ENCODE results near the gene COL6A1. TPM values are rescaled to one million over a fixed set of nuclear protein-coding genes. Genes with fewer than 3 reads are reported as not detected.

The COL6A1 gene
- total RNA-seq, 1 experiment from 2014 or later, result 193 TPM

DNA sequence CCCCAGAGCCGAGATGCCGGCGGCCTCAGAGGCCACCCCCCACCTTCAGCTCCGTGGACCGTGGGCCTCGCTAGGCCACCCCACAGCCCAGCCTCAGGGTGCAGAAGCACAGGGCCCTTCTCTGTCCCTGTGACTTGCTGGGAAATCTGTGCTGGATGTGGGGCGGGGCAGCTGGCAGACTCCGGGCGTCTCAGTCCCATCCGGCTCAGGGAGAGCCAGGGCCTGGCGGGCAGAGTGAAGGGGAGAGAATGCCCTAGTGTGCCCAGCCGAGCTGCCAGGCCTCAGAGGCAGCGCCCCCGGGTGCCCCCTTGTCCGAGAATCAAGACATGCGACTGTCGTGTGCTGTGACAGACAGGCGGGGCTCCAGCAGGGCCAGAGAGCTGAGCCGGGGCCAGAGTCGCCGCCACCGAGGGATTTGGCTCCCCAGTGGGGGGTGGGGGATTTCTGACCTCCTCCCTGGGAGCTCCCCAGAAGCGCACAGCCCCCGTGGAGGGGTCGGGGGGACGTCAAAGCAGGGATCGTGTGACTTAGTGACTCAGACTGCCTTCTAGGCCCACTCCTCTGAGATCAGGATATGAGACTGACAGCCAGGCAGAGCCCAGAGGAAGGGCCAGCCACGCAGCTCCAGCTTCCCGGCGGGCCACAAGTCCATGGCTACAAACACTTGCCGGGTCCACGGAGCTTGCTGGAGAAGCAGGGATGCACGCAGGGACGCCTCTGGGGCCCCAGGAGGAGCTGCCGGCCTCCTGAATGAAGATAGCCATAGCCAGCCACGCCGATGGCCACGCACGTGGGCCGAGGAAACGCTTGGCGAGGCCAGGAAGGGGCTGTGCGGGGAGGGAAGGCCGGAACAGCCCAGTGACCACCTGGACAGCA is 11.9 kb downstream of the COL6A1 start:
- Histone ChIP-seq H4K20me1 (ENCODE audit: control insufficient read depth, insufficient read depth, insufficient read length) (peaks cover 2% of the 10 kb centered on the region), H3K4ac (ENCODE audit: low read depth, low read length) (no peak overlapping the region), H2BK120ac (ENCODE audit: low read depth, low read length, poor library complexity, severe bottlenecking) (no peak overlapping the region), H4K8ac (replicated peaks; ENCODE audit: insufficient read length, low read depth, low read length) (no peak overlapping the region), H3K18ac (ENCODE audit: insufficient read length, low read depth, low read length) (no peak overlapping the region), H3K4me2 (ENCODE audit: insufficient read depth, insufficient read length, low read length) (no peak overlapping the region), H3K23me2 (ENCODE audit: insufficient read length, low read depth, low read length, poor library complexity, severe bottlenecking) (no peaks in the 10 kb centered on the region), H2AFZ (ENCODE audit: low read length) (no peak overlapping the region), H3K79me2 (ENCODE audit: insufficient read depth, low read length) (no peaks in the 10 kb centered on the region), H2BK15ac (ENCODE audit: low read depth, low read length) (no peak overlapping the region), H3T11ph (ENCODE audit: low read length) (no peak overlapping the region), H2BK20ac (ENCODE audit: low read depth, low read length, poor library complexity, severe bottlenecking) (no peak overlapping the region), H4K5ac (ENCODE audit: insufficient read length, low read depth, low read length) (no peak overlapping the region), H3K27ac (ENCODE audit: insufficient read length, low read depth, low read length) (no peak overlapping the region), H3K9ac (ENCODE audit: extremely low read depth, insufficient read length, low read length) (no peak overlapping the region), H3K9me3 (ENCODE audit: control insufficient read depth, low read depth, low read length) (no peaks in the 10 kb centered on the region), H2BK12ac (ENCODE audit: insufficient read length, low read depth, low read length) (no peak overlapping the region), H3K79me1 (ENCODE audit: insufficient read depth, low read depth, low read length, poor library complexity, severe bottlenecking) (no peaks in the 10 kb centered on the region), H3K14ac (ENCODE audit: insufficient read depth, low read length) (no peak overlapping the region; the same call in 1 of the 2 replicates), H3K4me1 (ENCODE audit: insufficient read depth, low read length) (no peaks in the 10 kb centered on the region), H3K56ac (ENCODE audit: insufficient read length, low read depth, low read length) (no peak overlapping the region), H3K23ac (ENCODE audit: insufficient read length, low read depth, low read length) (no peak overlapping the region), H2BK5ac (ENCODE audit: insufficient read length, low read length) (no peak overlapping the region), H4K91ac (ENCODE audit: insufficient read length, low read depth, low read length) (no peak overlapping the region), H3K27me3 (ENCODE audit: insufficient read depth, low read length) (no peaks in the 10 kb centered on the region), H2AK5ac (ENCODE audit: insufficient read length, low read length) (no peak overlapping the region)
- Mint-ChIP-seq H3K4me3 (no peak overlapping the region), H3K36me3 (ENCODE audit: insufficient read depth in 1 of 3, low read depth in 3 of 3) (peaks cover 4 to 26% (median 11%) of the 10 kb centered on the region in 3 experiments; a peak in 6 of 7 replicates), H3K27me3 (ENCODE audit: low read depth) (no peaks in the 10 kb centered on the region), H3K9me3 (no peaks in the 10 kb centered on the region), H3K27ac (no peak overlapping the region), H3K4me1 (no peaks in the 10 kb centered on the region)
- no CpG with 5 or more reads among the region's 44 CpGs for WGBS (ENCODE audit: extremely low coverage, insufficient read length, low lambda C conversion rate)
- DNase-seq, result peak; percentile 25
- TF ChIP-seq CTCF (conservative IDR thresholded peaks at IDR 0.05), result no peak
